Fibroblast of lung (primary cell): ENCODE results near the gene KHNYN.

Experiments
- EZH2 ChIP-seq: IDR thresholded peaks from 2 replicates; pipeline ENCODE4 v1.5.1; 2012; ENCODE audit warnings: low read length, control low read depth, mild to moderate bottlenecking; ENCODE audit errors: missing control alignments
- TF ChIP-seq, protein P1 (sequence below), 2 donors: IDR thresholded peaks in 1 of 2; conservative IDR thresholded peaks in 1 of 2; 1 replicate in 1 of 2; 2 replicates in 1 of 2; pipeline ENCODE4 v1.5.1; 2011 to 2012; ENCODE audit warnings: low read length in 2 of 2, control low read depth in 1 of 2, inconsistent platforms in 1 of 2, low read depth in 1 of 2, mild to moderate bottlenecking in 1 of 2

DNA sequence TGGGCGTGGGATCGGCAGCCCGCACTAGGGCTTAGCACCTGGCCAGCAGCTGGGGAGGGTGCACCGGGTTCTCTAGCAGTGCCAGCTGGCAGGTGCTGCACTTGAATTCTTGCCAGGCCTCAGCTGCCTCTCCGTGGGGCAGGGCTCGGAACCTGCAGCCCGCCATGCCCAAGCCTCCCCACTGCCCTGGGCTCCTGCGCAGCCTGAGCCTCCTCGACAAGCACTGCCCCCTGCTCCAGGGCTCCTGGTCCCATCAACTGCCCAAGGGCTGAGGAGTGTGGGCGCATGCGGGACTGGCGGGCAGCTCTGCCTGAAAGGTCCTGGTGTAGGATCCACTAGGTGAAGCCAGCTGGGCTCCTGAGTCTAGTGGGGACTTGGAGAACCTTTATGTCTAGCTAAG is 43.5 kb downstream of the KHNYN start:
- TF ChIP-seq, protein P1, sequence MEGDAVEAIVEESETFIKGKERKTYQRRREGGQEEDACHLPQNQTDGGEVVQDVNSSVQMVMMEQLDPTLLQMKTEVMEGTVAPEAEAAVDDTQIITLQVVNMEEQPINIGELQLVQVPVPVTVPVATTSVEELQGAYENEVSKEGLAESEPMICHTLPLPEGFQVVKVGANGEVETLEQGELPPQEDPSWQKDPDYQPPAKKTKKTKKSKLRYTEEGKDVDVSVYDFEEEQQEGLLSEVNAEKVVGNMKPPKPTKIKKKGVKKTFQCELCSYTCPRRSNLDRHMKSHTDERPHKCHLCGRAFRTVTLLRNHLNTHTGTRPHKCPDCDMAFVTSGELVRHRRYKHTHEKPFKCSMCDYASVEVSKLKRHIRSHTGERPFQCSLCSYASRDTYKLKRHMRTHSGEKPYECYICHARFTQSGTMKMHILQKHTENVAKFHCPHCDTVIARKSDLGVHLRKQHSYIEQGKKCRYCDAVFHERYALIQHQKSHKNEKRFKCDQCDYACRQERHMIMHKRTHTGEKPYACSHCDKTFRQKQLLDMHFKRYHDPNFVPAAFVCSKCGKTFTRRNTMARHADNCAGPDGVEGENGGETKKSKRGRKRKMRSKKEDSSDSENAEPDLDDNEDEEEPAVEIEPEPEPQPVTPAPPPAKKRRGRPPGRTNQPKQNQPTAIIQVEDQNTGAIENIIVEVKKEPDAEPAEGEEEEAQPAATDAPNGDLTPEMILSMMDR (conservative IDR thresholded peaks at IDR 0.05 in 1 of 2, IDR thresholded peaks at IDR 0.05 in 1 of 2; ENCODE audit: low read depth in 1 of 2, low read length in 2 of 2), result no peak
- no peak for TF ChIP-seq EZH2
